ENCODE data around the gene IL2. TPM values are rescaled to one million over a fixed set of nuclear protein-coding genes. Genes with fewer than 3 reads are reported as not detected.

IL2 gene
- total and polyA plus RNA-seq, 2 donors (not counting 3 experiments of a cell fraction or from before 2014, with no cell fraction given) = not detected

DNA sequence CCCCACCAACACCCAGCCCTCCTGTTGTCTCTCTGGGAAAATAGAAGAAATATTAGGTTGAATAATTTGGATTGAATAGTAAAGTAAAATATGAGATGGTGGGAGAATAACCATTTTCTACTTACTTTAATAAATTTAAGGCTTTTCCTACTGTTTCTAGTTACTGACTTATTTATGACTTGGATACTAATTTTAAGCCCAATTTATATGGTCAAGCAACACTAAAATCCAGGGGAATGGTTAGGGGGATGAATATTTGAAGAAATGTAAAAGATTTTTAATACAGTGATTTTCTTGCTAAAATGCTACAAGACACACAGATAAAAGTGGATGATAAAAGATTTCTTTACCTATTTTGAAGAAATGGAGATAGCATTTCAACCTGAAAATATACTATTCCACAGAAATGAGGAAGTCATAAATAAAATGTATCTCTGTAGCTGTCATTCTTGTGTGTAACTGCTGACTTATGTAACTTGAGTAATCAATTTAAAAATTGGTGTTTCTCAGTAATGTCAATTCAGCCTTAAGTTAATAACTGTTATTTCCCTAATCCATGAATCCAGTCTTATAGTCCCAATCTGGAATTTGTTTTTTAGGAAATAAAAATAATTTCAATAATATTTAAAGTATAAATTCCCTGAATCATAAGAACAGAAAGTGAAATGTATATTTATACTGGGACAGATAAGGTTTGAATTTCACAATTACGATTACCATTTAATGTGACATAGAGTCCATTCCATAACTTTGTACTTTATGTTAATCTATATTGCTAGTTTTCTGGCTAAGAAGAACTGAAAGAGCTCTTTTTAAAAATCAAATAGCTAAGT lies 24.3 kb upstream of the IL2 start:
- Histone ChIP-seq H3K4me1 (ENCODE audit: control insufficient read depth, extremely low read depth, insufficient read depth, low read length) (no peaks in the 10 kb centered on the region), H3K9me3 (replicated peaks; ENCODE audit: control insufficient read depth, insufficient read depth, low read length) (no peaks in the 10 kb centered on the region), H2AFZ (ENCODE audit: low read depth, low read length) (no peak overlapping the region), H4K20me1 (replicated peaks; ENCODE audit: control insufficient read depth, extremely low read depth, insufficient read depth, low read length) (no peaks in the 10 kb centered on the region), H3K4me3 (replicated peaks in 1 of 3; ENCODE audit: insufficient read depth in 1 of 3, low read depth in 1 of 3, low read length in 3 of 3) (no peak overlapping the region), H3K79me2 (ENCODE audit: control insufficient read depth, insufficient read depth, low read length) (no peaks in the 10 kb centered on the region), H3K9me1 (replicated peaks; ENCODE audit: control insufficient read depth, extremely low read depth, insufficient read depth, low read length) (no peaks in the 10 kb centered on the region), H3K9ac (replicated peaks; ENCODE audit: extremely low read depth, insufficient read depth, low read length) (no peak overlapping the region), H3K27me3 (ENCODE audit: control insufficient read depth in 2 of 2, insufficient read depth in 2 of 2, low read length in 2 of 2) (peaks cover 2 to 7% of the 10 kb centered on the region in 2 experiments), H3K27ac (ENCODE audit: insufficient read depth, low read depth, low read length) (no peak overlapping the region), H3K36me3 (ENCODE audit: control insufficient read depth in 2 of 2, extremely low read depth in 1 of 2, insufficient read depth in 2 of 2, low read length in 2 of 2) (no peaks in the 10 kb centered on the region), H3K4me2 (ENCODE audit: insufficient read depth, low read length) (no peak overlapping the region)
- dilution Hi-C loops (cut with MboI; ENCODE audit: extremely low pct_ligation_motif_present, low sequenced_read_pairs) (no loop called here), intact Hi-C loops (cut with micrococcal nuclease) (no loop called here)
- TF ChIP-seq JUN (IDR thresholded peaks at IDR 0.05; ENCODE audit: borderline replicate concordance, insufficient read depth, insufficient read length, low read depth) = no peak
- TF ChIP-seq POLR2A (IDR thresholded peaks at IDR 0.05; ENCODE audit: low read depth, low read length) = no peak
- no peak for TF ChIP-seq CTCF (IDR thresholded peaks at IDR 0.05; ENCODE audit: extremely low read depth in 1 of 2, insufficient read depth in 1 of 2, low read depth in 1 of 2, low read length in 2 of 2)
- TF ChIP-seq GATA2 (IDR thresholded peaks at IDR 0.05; ENCODE audit: insufficient read depth, insufficient read length, low read depth, low read length) = no peak
- TF ChIP-seq MAX (IDR thresholded peaks at IDR 0.05; ENCODE audit: insufficient read depth, insufficient read length) = no peak
- TF ChIP-seq MYC (IDR thresholded peaks at IDR 0.05; ENCODE audit: low read depth, low read length) = no peak
- ChIA-PET POLR2A (no interaction called here), CTCF (no interaction called here)
- no peak for DNase-seq (ENCODE audit: low read depth, low spot score)
- FAIRE-seq = no peak
- BruUV-seq (replicated peaks) = no TSS peak
